Transverse colon (tissue), 4 donors: ENCODE results near the gene DPYD. TPM values are rescaled to one million over a fixed set of nuclear protein-coding genes. Genes with fewer than 3 reads are reported as not detected.

ENCODE experiments used
- DNase-seq: peaks from one replicate; pipeline ENCODE4 v3.0.0-alpha.2; 2019
- H3K27ac ChIP-seq, 4 donors: fragments of 200-600 bp; sonication (generic); 2 replicates each; pipeline ENCODE4 v1.5.1; 2016 to 2018; ENCODE audit warnings: inconsistent platforms in 4 of 4
- H3K27me3 ChIP-seq: fragments of 200-600 bp; sonication (generic); 2 replicates; pipeline ENCODE4 v1.5.1; 2017; ENCODE audit warnings: inconsistent platforms
- H3K36me3 ChIP-seq, 4 donors: fragments of 200-600 bp; sonication (generic); 2 replicates each; pipeline ENCODE4 v1.5.1; 2017 to 2019; ENCODE audit warnings: inconsistent platforms in 4 of 4
- H3K4me1 ChIP-seq, 4 donors: fragments of 200-600 bp; sonication (generic); 2 replicates each; pipeline ENCODE4 v1.5.1; 2017 to 2020; ENCODE audit warnings: inconsistent platforms in 4 of 4
- H3K4me3 ChIP-seq, 4 donors: fragments of 200-600 bp; sonication (generic); 1 replicate in 1 of 4; 2 replicates in 3 of 4; pipeline versions ENCODE4 v1.5.1 to v1.6.1; 2017 to 2019; ENCODE audit warnings: inconsistent platforms in 4 of 4
- H3K9me3 ChIP-seq, 2 donors: fragments of 200-600 bp; sonication (generic); 2 replicates each; pipeline ENCODE4 v1.5.1; 2017 to 2019; ENCODE audit warnings: inconsistent platforms in 2 of 2
- EP300 ChIP-seq: sonication (generic); formaldehyde crosslinking; IDR thresholded peaks from one replicate; pipeline ENCODE4 v1.6.1; 2017; ENCODE audit warnings: antibody characterized with exemption, low read depth
- POLR2A ChIP-seq: fragments of 450-650 bp; IDR thresholded peaks from one replicate; pipeline ENCODE4 v1.6.1; 2016; ENCODE audit warnings: antibody characterized with exemption, mild to moderate bottlenecking, moderate library complexity
- POLR2AphosphoS5 ChIP-seq, 3 donors: sonication (generic); formaldehyde crosslinking; IDR thresholded peaks; one replicate each; pipeline ENCODE4 v1.6.1; 2016; ENCODE audit warnings: antibody characterized with exemption in 3 of 3
- WGBS, 2 donors: methylation state at CpG; one replicate each; pipeline ENCODE4 v1.1.5; 2018; ENCODE audit warnings: low coverage in 1 of 2; 5-methylcytosine and 5-hydroxymethylcytosine counted together
- in situ Hi-C, 4 donors: fragments of 200-750 bp; cut with MboI; loops; one replicate each; pipeline versions ENCODE4 v1.15.0 to v1.15.1; 2017; ENCODE audit warnings: low sequenced_read_pairs in 3 of 4, low pct_ligation_motif_present in 1 of 4, low pct_unique_long_range_greater_than_20kb in 1 of 4
- intact Hi-C: fragments of 100-400 bp; cut with DNase I; formaldehyde crosslinking; loops from one replicate; pipeline ENCODE4 v1.15.1; 2023; ENCODE audit warnings: low total_unique reads
- total RNA-seq, 4 donors: library from RNA; depleted of rRNA; stranded (reverse); fragments of >200 nt; gene quantifications; one replicate each; pipeline ENCODE4 v1.1.0, GENCODE V29; 2016
- TF ChIP-seq, protein P1 (sequence below), 5 experiments: fragments of 200-600 bp in 3 of 5; fragments of 450-650 bp in 2 of 5; sonication (generic) in 3 of 5; IDR thresholded peaks; 1 replicate in 2 of 5; 2 replicates in 3 of 5; pipeline ENCODE4 v1.5.1; 2016 to 2017; ENCODE audit warnings: antibody characterized with exemption in 5 of 5, inconsistent platforms in 3 of 5, mild to moderate bottlenecking in 2 of 5, moderate library complexity in 1 of 5

Gene DPYD
- total RNA-seq, 4 donors from 2014 or later: 11.2 to 34.8 (median 26.0) TPM

DNA sequence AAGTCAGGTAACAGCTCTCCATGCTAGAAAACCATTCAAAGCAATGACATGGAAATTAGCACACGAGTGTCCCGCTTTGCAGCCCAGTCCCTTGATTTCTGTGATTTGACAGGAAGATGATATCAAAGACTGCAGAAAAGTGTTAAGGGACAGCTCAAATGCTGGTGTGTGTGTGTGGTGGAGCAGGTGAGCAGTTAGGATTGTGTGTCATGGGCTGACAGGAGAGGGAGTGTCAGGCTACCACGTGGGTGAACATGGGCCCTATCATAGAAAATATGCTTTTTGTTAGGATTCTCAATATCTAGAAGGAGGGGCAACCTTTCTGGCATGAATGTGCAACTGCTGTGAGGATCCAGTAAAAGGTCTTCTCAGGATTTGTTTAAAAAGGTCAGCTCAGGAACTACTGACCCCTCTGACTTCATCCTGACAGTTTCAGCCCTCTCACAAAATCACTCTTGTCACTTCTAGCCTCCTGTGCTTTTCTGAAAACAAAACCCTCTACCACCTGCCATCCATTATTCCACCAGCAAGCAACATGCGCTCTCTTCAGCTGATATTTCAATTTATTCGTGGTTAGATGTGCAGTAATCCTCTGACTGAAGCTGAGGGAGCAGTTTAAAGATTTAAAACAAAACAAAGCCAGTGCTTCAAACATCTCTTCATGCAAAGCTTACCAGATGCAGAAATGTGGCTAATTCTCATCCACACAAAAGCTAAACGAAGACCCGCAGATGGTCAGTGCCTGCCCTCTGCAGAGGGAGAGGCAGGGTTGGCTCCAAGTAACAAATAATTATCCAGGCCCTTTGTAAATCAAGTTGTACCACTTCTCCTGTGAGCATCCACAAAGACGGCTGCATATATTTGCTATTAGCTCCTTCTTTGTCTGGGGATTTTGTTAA, 801.3 kb downstream of the DPYD start:
- in situ Hi-C loops: no loop called here
- DNase-seq: no peak
- Histone ChIP-seq H3K27ac (no peak overlapping the region), H3K27me3 (no peaks in the 10 kb centered on the region), H3K4me1 (no peaks in the 10 kb centered on the region), H3K9me3 (no peaks in the 10 kb centered on the region), H3K4me3 (no peak overlapping the region), H3K36me3 (no peaks in the 10 kb centered on the region)
- TF ChIP-seq, protein P1, sequence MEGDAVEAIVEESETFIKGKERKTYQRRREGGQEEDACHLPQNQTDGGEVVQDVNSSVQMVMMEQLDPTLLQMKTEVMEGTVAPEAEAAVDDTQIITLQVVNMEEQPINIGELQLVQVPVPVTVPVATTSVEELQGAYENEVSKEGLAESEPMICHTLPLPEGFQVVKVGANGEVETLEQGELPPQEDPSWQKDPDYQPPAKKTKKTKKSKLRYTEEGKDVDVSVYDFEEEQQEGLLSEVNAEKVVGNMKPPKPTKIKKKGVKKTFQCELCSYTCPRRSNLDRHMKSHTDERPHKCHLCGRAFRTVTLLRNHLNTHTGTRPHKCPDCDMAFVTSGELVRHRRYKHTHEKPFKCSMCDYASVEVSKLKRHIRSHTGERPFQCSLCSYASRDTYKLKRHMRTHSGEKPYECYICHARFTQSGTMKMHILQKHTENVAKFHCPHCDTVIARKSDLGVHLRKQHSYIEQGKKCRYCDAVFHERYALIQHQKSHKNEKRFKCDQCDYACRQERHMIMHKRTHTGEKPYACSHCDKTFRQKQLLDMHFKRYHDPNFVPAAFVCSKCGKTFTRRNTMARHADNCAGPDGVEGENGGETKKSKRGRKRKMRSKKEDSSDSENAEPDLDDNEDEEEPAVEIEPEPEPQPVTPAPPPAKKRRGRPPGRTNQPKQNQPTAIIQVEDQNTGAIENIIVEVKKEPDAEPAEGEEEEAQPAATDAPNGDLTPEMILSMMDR (IDR thresholded peaks at IDR 0.05): no peak
- TF ChIP-seq POLR2AphosphoS5 (IDR thresholded peaks at IDR 0.05): no peak
- no peak for TF ChIP-seq EP300
- no peak for TF ChIP-seq POLR2A
- intact Hi-C loops: no loop called here
- WGBS, 2 donors: 78 to 80% methylated on average over 4 to 8 of the region's 8 CpGs

DNA sequence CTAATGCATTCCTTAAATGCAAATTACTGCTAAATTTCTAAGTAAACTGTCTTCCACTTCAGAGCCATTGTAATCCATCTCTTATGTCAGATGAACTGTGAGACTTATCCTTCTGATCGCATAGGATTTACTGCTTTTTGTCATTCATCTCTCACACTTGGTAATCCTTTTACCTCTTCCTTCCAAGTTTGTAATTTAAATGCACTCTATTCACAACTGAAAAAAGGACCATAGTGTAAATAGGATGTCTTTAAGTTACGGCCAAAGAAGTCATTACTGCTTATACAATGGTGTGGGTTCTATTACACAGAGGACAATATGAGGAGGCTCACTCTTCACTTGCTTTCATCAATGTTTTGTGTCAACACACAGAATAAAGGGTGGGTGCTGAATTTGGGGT, 806.0 kb downstream of the DPYD start:
- intact Hi-C loops (no loop called here), in situ Hi-C loops (no loop called here)
- no peaks in the 10 kb centered on the region for H3K9me3 ChIP-seq
- no peak overlapping the region for H3K27ac ChIP-seq
- TF ChIP-seq, protein P1 (IDR thresholded peaks at IDR 0.05): no peak
- TF ChIP-seq EP300 (no peak), POLR2A (no peak), POLR2AphosphoS5 (IDR thresholded peaks at IDR 0.05) (no peak)
- WGBS, 2 donors: 94 to 100% methylated on average over 2 of the region's 2 CpGs
- H3K4me1 ChIP-seq: no peaks in the 10 kb centered on the region
- H3K36me3 ChIP-seq: no peaks in the 10 kb centered on the region
- H3K27me3 ChIP-seq: no peaks in the 10 kb centered on the region
- no peak for DNase-seq
- no peak overlapping the region for H3K4me3 ChIP-seq

DNA sequence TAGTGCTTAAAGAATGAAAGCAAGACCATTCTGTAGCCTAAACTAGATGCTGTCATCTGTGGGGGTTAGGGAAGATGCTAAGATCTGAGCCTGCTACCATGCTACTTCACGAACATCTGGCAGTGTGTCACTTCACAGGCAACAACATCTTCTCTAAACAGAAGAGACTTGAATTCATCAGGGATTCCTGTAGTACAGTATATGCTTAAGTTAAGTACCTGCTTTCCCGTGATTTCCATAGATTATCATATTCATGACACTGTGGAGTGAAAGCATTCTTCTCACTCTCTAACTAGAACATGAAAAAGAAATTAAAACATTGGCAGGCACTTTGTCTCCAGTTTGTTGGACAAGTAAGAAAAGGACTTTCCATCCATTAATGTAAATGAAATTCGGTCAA, 808.4 kb downstream of the DPYD start:
- H3K4me3 ChIP-seq: no peak overlapping the region
- 84 to 90% methylated on average over 3 of the region's 3 CpGs for WGBS, 2 donors
- no peak for TF ChIP-seq POLR2AphosphoS5 (IDR thresholded peaks at IDR 0.05)
- no peak for TF ChIP-seq EP300
- TF ChIP-seq POLR2A: no peak
- TF ChIP-seq, protein P1 (IDR thresholded peaks at IDR 0.05): no peak
- in situ Hi-C loops: no loop called here
- H3K9me3 ChIP-seq: no peaks in the 10 kb centered on the region
- no peaks in the 10 kb centered on the region for H3K27me3 ChIP-seq
- H3K4me1 ChIP-seq: no peaks in the 10 kb centered on the region
- no peak for DNase-seq
- no peak overlapping the region for H3K27ac ChIP-seq
- intact Hi-C loops: no loop called here
- no peaks in the 10 kb centered on the region for H3K36me3 ChIP-seq

DNA sequence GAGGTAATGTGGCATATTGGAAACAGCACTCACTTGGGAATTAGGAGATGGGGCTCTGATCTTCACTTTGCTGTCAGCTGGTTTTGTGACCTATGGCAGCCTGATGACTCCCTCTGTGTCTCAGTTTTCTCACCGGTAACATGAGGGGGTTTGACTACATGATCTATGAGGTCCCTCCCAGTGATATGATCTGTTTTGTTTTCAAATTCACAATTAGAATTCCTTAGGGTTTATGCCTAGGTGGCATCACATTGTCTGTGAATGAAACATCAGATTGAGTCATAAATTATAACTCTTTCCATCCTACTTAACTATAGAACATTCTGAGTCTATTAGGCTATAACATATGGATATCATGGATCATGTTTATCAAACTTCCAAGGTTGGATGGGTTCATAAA, 812.7 kb downstream of the DPYD start:
- 93% methylated on average over 1 of the region's 1 CpG; no CpG with 5 or more reads in 1 of the 2 donors for WGBS, 2 donors
- Histone ChIP-seq H3K36me3 (no peaks in the 10 kb centered on the region), H3K9me3 (no peaks in the 10 kb centered on the region)

More for the DNA sequence above, 812.7 kb downstream of the DPYD start:
- H3K4me1 ChIP-seq: no peaks in the 10 kb centered on the region
- no peak overlapping the region for H3K4me3 ChIP-seq
- in situ Hi-C loops: no loop called here
- no peak overlapping the region for H3K27ac ChIP-seq
- intact Hi-C loops: no loop called here
- TF ChIP-seq EP300 (no peak), POLR2AphosphoS5 (IDR thresholded peaks at IDR 0.05) (no peak), POLR2A (no peak)
- TF ChIP-seq, protein P1 (IDR thresholded peaks at IDR 0.05): no peak
- H3K27me3 ChIP-seq: no peaks in the 10 kb centered on the region
- DNase-seq: no peak
